GM12878 (cell line): ENCODE results near the gene OR52A1. TPM values are rescaled to one million over a fixed set of nuclear protein-coding genes. Genes with fewer than 3 reads are reported as not detected.

Source experiments
- CHD1 ChIP-seq: IDR thresholded peaks from 2 replicates; pipeline ENCODE4 v1.6.1; 2012; ENCODE audit warnings: low read depth, low read length, improper control_type of control experiment
- EED ChIP-seq: sonication (generic); IDR thresholded peaks from 2 replicates; pipeline ENCODE4 v1.6.1; 2016; ENCODE audit warnings: antibody characterized with exemption, low read depth
- NFYA ChIP-seq: IDR thresholded peaks from 2 replicates; pipeline ENCODE4 v1.6.1; 2011; ENCODE audit warnings: low read depth, mild to moderate bottlenecking, low read length, improper control_type of control experiment, borderline replicate concordance
- POLR2AphosphoS5 ChIP-seq: IDR thresholded peaks from 2 replicates; pipeline ENCODE4 v1.6.1; 2011; ENCODE audit warnings: mild to moderate bottlenecking, low read length, inconsistent platforms
- RAD51 ChIP-seq: fragments of 450-650 bp; IDR thresholded peaks from 2 replicates; pipeline ENCODE4 v1.6.1; 2016; ENCODE audit warnings: moderate library complexity, mild to moderate bottlenecking, inconsistent platforms
- polyA plus RNA-seq, 11 experiments: library from polyadenylated mRNA; depleted of rRNA in 4 of 11; unstranded in 6 of 11; stranded (reverse) in 5 of 11; fragments of >200 nt; fragmentation: Nextera tagmentation in 4 of 11; fragmentation: Illumina TruSeq in 1 of 11; extraction: Ambion mirVana in 4 of 11; extraction: Trizol in 1 of 11; gene quantifications; 1 replicate in 1 of 11; 2 replicates in 10 of 11; pipeline versions ENCODE4 v1.2.1 to v1.2.3, GENCODE V29; 2011 to 2016; ENCODE audit warnings: inconsistent platforms in 2 of 11, missing spikeins in 2 of 11, low read depth in 1 of 11
- total RNA-seq, 4 experiments: library from RNA; depleted of rRNA in 3 of 4; stranded (reverse); fragments of >200 nt in 3 of 4; fragmentation: Illumina TruSeq in 1 of 4; extraction: Trizol in 1 of 4; gene quantifications; 2 replicates each; pipeline versions ENCODE4 v1.2.1 to v1.2.3, GENCODE V29; 2013 to 2021
- TF ChIP-seq, protein P1 (sequence below): fragments of 450-650 bp; IDR thresholded peaks from 2 replicates; pipeline ENCODE4 v1.6.1; 2017; ENCODE audit warnings: mild to moderate bottlenecking, moderate library complexity
- TF ChIP-seq, protein P2 (sequence below): fragments of 450-650 bp; formaldehyde crosslinking; IDR thresholded peaks from 2 replicates; pipeline ENCODE4 v1.4.0; 2022; ENCODE audit warnings: mild to moderate bottlenecking, moderate library complexity

Gene OR52A1
- total and polyA plus RNA-seq, 10 of the 15 experiments (the other 5 are each of a cell fraction or from before 2014, with no cell fraction given): not detected

DNA sequence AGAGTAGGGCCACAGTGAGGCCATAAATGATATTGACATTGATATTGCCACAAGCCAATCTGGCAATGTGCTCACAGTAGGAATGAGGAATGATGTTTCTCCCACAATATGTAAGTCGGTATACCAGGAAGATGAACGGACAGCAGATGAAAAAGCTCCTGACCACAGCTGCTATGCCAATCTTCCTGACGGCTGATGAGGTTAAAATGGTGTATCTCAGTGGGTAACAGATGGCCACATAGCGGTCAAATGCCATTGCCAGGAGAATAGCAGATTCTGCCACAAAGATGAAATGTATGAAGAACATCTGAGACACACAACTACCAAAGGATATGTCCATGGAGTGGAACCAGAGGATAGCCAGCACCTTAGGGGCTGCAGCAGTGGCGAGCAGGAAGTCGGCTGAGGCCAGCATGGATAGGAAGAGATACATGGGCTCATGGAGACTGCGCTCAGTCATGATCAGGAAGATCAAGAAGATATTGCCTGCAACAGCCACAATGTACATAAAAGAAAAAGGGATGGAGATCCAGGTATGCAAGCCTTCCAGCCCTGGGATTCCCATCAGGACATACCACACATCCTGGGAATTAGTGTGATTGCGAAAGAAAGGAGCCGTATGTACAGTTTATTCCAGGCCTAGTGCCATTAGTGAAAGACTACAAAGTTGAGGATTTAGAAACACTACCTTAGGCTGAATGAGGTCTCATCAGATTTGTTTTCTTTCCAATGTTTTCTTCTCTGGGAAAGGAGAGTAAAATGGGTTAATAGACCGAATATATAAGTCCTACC, 23.7 kb upstream of the OR52A1 start (continued):
- TF ChIP-seq, protein P1, sequence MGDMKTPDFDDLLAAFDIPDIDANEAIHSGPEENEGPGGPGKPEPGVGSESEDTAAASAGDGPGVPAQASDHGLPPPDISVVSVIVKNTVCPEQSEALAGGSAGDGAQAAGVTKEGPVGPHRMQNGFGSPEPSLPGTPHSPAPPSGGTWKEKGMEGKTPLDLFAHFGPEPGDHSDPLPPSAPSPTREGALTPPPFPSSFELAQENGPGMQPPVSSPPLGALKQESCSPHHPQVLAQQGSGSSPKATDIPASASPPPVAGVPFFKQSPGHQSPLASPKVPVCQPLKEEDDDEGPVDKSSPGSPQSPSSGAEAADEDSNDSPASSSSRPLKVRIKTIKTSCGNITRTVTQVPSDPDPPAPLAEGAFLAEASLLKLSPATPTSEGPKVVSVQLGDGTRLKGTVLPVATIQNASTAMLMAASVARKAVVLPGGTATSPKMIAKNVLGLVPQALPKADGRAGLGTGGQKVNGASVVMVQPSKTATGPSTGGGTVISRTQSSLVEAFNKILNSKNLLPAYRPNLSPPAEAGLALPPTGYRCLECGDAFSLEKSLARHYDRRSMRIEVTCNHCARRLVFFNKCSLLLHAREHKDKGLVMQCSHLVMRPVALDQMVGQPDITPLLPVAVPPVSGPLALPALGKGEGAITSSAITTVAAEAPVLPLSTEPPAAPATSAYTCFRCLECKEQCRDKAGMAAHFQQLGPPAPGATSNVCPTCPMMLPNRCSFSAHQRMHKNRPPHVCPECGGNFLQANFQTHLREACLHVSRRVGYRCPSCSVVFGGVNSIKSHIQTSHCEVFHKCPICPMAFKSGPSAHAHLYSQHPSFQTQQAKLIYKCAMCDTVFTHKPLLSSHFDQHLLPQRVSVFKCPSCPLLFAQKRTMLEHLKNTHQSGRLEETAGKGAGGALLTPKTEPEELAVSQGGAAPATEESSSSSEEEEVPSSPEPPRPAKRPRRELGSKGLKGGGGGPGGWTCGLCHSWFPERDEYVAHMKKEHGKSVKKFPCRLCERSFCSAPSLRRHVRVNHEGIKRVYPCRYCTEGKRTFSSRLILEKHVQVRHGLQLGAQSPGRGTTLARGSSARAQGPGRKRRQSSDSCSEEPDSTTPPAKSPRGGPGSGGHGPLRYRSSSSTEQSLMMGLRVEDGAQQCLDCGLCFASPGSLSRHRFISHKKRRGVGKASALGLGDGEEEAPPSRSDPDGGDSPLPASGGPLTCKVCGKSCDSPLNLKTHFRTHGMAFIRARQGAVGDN: no peak
- no peak for TF ChIP-seq EED
- TF ChIP-seq NFYA: no peak
- TF ChIP-seq, protein P2, sequence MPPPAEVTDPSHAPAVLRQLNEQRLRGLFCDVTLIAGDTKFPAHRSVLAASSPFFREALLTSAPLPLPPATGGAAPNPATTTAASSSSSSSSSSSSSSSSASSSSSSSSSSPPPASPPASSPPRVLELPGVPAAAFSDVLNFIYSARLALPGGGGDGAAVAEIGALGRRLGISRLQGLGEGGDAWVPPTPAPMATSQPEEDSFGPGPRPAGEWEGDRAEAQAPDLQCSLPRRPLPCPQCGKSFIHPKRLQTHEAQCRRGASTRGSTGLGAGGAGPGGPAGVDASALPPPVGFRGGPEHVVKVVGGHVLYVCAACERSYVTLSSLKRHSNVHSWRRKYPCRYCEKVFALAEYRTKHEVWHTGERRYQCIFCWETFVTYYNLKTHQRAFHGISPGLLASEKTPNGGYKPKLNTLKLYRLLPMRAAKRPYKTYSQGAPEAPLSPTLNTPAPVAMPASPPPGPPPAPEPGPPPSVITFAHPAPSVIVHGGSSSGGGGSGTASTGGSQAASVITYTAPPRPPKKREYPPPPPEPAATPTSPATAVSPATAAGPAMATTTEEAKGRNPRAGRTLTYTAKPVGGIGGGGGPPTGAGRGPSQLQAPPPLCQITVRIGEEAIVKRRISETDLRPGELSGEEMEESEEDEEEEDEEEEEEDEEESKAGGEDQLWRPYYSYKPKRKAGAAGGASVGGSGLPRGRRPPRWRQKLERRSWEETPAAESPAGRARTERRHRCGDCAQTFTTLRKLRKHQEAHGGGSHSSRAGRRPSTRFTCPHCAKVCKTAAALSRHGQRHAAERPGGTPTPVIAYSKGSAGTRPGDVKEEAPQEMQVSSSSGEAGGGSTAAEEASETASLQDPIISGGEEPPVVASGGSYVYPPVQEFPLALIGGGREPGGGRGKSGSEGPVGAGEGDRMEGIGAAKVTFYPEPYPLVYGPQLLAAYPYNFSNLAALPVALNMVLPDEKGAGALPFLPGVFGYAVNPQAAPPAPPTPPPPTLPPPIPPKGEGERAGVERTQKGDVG (CRISPR knock-in tag): no peak
- no peak for TF ChIP-seq RAD51
- no peak for TF ChIP-seq POLR2AphosphoS5
- no peak for TF ChIP-seq CHD1
